SK-N-SH treated with all-trans-retinoic acid at 6 μM for 48 hours (cell line): ENCODE data around the gene NADSYN1.

Experiments used
- CREB5 ChIP-seq: fragments of 250-450 bp; sonication (Bioruptor Pico); IDR thresholded peaks from 2 replicates; pipeline ENCODE4 v1.5.1; 2020; ENCODE audit warnings: low read depth, mild to moderate bottlenecking, moderate library complexity
- ZNF8 ChIP-seq: fragments of 450-650 bp; formaldehyde crosslinking; IDR thresholded peaks from 2 replicates; pipeline ENCODE4 v1.5.0; 2020; ENCODE audit warnings: mild to moderate bottlenecking, moderate library complexity
- TF ChIP-seq, protein P1 (sequence below): fragments of 250-450 bp; sonication (Bioruptor Pico); IDR thresholded peaks from 2 replicates; pipeline ENCODE4 v1.8.0; 2020; ENCODE audit warnings: mild to moderate bottlenecking, moderate library complexity, borderline replicate concordance

DNA sequence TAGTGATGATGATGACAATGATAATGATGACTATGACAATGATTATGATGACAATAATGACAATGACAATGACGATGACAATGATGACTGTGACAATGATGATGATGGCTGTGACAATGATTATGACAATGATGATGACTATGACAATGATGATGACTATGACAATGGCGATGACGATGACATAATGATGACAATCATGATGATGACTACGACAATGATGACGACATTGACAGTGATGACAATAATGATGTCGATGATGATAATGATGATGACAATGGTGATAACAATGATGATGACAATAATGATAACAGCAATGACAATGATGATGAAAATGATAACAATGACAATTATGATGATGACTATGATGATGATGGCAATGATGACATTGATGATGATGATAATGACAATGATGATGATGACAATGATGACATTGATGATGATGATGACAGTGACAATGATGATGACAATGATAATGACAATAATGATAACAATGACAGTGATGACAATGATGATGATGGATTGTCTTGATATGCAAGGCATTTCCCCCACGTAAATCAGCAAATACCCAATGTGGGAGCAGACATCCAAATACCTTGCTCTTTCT lies 42.5 kb upstream of the NADSYN1 start:
- TF ChIP-seq, protein P1, sequence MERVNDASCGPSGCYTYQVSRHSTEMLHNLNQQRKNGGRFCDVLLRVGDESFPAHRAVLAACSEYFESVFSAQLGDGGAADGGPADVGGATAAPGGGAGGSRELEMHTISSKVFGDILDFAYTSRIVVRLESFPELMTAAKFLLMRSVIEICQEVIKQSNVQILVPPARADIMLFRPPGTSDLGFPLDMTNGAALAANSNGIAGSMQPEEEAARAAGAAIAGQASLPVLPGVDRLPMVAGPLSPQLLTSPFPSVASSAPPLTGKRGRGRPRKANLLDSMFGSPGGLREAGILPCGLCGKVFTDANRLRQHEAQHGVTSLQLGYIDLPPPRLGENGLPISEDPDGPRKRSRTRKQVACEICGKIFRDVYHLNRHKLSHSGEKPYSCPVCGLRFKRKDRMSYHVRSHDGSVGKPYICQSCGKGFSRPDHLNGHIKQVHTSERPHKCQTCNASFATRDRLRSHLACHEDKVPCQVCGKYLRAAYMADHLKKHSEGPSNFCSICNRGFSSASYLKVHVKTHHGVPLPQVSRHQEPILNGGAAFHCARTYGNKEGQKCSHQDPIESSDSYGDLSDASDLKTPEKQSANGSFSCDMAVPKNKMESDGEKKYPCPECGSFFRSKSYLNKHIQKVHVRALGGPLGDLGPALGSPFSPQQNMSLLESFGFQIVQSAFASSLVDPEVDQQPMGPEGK (CRISPR knock-in tag) = no peak
- TF ChIP-seq ZNF8 (CRISPR knock-in tag) (no peak), CREB5 (CRISPR knock-in tag) (no peak)
